NCI-H345 (cell line): ENCODE results near the gene EIF4B.

Experiments used
- DNase-seq: peaks from one replicate; lab custom pipeline; 2025; lab: John Stamatoyannopoulos, UW

Gene EIF4B

DNA sequence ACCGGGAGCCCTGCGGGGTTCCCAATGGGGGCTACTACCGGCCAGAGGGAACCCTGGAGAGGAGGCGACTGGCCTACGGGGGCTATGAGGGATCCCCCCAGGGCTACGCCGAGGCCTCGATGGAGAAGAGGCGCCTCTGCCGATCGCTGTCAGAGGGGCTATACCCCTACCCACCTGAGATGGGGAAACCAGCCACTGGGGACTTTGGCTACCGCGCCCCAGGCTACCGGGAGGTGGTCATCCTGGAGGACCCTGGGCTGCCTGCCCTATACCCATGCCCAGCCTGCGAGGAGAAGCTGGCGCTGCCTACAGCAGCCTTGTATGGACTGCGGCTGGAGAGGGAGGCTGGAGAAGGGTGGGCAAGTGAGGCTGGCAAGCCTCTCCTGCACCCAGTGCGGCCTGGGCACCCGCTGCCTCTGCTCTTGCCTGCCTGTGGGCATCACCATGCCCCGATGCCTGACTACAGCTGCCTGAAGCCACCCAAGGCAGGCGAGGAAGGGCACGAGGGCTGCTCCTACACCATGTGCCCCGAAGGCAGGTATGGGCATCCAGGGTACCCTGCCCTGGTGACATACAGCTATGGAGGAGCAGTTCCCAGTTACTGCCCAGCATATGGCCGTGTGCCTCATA lies 53.3 kb downstream of the EIF4B start:
- no peak for DNase-seq

DNA sequence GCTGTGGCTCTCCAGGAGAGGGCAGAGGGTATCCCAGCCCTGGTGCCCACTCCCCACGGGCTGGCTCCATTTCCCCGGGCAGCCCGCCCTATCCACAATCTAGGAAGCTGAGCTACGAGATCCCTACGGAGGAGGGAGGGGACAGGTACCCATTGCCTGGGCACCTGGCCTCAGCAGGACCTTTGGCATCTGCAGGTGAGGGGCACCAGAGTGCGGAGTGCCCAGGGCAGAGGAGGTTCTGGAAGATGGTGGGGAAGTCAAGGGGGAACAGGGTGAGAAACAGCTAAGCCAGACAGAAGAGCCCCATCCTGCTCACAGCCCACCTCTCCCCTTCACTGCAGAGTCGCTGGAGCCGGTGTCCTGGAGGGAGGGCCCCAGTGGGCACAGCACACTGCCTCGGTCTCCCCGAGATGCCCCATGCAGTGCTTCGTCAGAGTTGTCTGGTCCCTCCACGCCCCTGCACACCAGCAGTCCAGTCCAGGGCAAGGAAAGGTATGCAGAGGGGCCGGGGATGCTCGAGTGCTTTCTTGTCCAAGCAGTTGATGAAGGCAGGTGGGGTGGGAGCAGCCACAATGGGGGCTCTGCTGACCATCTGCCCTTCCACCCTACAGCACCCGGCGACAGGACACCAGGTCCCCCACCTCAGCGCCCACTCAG lies 53.9 kb downstream of the EIF4B start:
- no peak for DNase-seq

- DNase-seq: peak; percentile 62
These were observed 54.5 kb downstream of the EIF4B start for GRCh38 chr12:53060721-53061276.

DNA sequence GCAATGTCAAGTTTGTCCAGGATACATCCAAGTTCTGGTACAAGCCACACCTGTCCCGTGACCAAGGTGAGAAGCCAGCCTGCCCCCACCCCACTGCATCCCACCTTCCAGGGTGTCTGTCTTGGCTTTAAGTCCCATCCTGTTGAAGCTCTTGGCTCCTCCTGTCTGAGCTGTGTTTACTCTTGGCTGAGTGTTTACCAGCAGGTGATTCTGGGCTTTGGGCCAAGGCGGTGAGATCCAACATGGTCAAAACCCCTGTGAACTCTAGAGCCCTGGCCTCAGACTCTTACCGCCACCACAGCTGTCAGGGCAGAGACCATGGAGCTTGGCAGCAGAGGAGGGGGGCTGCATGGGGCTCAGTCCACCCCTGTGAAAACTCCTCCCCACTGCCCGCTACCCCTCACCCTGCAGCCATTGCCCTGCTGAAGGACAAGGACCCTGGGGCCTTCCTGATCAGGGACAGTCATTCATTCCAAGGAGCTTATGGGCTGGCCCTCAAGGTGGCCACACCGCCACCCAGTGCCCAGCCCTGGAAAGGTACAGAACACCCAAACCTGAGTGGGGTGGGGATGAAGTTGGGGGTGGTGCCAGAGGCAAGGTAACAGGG lies 55.3 kb downstream of the EIF4B start:
- DNase-seq: peak; percentile 87

- DNase-seq: no peak
These were observed 56.0 kb downstream of the EIF4B start for GRCh38 chr12:53062011-53062961.

- DNase-seq: no peak
These were observed 56.9 kb downstream of the EIF4B start for GRCh38 chr12:53062977-53063707.

- DNase-seq: peak; percentile 62
These were observed 57.7 kb downstream of the EIF4B start for GRCh38 chr12:53063708-53064612.

DNA sequence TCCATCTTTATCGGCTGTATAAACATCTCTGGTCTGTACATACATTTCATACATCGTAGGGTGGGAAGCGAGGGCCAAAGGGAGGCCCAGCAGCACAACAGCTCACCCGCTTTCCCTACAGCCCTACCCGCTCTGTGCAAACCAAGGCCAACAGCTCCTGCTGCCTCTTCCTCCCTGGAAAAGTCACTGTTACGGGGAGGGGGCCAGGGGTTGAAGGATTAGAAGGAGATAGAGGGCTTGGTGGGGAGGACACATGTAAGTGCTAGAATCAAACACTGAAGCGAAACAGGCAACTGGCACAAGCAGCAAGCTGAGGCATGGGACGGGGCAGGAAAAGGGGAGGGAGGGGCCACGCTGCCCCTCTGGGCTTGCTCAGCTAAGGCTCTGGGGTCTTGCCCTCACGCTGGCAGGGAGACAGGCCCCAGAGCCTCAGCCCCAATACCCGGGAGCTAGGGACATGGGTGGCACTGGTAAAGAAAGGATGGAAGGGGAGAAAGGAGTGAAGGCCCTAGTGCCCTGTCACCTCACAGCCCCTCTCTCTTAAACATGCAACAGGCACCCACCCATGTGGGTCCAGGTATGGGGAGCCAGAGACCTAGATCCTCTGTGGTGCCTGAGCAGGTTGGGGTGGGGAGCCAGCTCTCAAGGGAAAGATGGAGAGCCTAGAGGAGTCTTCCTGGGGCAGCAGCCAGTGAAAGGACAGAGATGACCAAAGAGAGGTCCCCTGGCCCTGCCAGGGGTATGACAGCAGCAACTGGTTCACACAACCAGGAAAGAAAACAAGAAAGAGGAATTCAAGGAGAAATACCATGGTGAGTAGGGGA lies 58.6 kb downstream of the EIF4B start:
- DNase-seq: no peak

GRCh38 chr12:53065470-53065869 lies 59.2 kb downstream of the EIF4B start:
- no peak for DNase-seq

- DNase-seq: peak; percentile 69
These were observed 60.0 kb downstream of the EIF4B start for GRCh38 chr12:53065975-53066931.

GRCh38 chr12:53067074-53067992 lies 61.1 kb downstream of the EIF4B start:
- DNase-seq: no peak

DNA sequence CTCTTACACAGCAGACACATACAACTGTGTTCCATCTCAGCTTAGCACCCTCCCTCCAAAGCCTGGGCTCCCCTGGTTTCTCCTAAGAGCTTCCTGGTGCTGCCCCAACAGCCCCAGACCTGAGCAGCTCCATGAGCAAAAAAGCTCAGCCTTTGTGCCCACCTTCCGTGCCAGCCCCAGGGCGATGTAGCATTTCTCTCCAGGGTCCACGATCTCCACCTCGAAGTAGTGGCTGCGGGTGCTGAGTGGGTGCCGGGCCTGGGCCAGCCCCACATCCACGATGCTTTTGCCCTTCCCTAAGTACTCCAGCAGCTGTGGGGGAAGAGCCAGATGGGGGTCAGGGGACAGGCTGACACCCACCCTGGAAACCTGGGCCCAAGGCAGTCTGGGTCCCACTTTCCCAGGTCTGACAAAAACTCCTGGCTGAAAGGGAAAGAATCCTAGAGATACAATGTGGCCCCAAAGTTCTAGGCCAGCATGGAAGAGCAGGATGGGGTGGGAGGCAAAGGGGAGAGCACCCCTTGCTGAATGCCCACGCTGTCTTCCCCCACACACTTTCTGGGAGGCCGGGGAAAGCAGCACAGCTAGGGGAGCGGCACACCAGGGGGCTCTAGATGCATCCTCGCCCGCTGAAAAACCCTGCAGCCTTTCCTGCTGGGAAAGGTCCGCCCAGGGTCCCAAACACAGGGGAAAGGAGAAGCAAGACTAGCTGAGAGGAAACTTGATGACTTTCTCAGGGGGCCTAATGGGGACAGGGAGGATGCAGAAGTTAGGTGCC lies 61.9 kb downstream of the EIF4B start:
- no peak for DNase-seq

DNA sequence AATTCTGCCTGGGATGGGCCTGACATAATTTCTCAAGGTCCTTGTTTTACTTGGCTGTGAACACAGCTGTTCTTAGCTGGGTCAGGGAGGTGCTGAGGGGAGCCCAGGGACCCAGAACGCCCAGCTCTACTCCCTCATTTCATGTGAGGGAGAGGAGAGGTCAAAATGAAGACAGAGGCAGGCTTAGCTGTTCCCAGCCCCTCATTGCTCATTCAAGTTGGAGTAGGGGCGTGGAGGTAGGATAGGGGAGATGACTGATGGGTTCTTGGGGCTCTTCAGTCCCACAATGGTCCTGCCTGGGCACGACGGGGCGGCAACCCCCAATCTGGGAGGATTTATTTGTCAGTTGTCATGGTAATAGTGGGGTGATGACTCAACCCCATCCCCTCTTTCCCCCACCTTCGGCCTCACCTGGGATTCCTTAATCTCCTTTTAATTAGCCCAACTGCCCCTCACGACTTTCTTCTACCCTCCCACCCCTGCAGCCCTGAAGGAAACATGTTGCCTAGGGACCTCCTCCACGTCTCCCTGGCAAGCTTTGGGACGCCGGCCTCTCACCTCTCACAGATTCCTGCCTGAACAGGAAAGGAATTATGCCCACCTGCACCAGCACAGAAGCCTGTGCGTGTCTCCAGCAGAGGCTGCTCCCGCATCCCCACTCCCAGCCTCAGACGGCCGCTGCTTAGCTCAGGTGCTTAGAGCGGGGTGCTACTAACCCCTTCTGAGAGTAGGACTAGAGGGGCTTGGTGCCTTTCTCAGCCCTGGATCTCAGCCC lies 62.7 kb downstream of the EIF4B start:
- DNase-seq: no peak

DNA sequence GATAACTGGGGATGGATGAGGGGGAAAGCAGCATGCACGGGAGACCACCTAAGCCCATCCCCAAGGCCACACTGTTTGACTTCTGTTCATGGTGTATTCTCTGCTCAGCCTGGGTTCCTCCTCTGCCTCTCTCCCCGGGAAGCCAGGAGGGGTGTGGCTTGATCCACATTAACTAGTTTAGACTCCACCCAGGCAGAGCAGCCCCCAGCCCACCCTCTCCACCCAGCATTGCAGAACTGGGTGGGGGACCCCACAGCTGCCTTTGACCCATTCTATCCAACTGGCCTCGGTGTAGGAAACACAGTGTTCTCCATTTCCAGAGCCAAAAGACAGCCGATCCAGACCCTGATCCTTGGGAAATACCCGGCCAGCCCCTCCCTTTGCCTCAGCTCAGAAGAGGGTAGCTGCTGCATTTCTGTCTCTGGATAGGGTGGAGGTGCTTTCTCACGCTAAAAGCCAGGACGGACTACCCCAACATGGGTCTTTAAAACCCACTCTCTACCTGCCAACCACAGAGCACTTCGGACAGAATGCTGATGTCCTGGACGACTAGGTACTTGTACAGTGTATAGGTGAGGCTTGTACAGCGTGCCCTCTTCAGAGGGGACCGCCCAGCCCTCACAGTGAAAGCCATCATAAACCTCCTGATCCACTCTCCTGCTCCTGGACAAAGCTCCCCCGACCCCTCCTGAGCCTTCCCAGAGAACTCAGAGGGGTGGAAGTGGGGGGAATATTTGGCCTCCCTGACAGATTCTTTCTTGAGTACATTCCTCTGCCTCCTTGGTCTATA lies 63.6 kb downstream of the EIF4B start:
- no peak for DNase-seq
